Fibroblast of lung (primary cell): ENCODE results near the gene GOLGA7B.

ENCODE experiments used
- EZH2 ChIP-seq: IDR thresholded peaks from 2 replicates; pipeline ENCODE4 v1.5.1; 2012; ENCODE audit warnings: low read length, control low read depth, mild to moderate bottlenecking; ENCODE audit errors: missing control alignments
- TF ChIP-seq, protein P1 (sequence below), 2 donors: IDR thresholded peaks in 1 of 2; conservative IDR thresholded peaks in 1 of 2; 1 replicate in 1 of 2; 2 replicates in 1 of 2; pipeline ENCODE4 v1.5.1; 2011 to 2012; ENCODE audit warnings: low read length in 2 of 2, control low read depth in 1 of 2, inconsistent platforms in 1 of 2, low read depth in 1 of 2, mild to moderate bottlenecking in 1 of 2

GRCh38 chr10:97849103-97849686 lies 448 bp upstream of the GOLGA7B start:
- TF ChIP-seq, protein P1, sequence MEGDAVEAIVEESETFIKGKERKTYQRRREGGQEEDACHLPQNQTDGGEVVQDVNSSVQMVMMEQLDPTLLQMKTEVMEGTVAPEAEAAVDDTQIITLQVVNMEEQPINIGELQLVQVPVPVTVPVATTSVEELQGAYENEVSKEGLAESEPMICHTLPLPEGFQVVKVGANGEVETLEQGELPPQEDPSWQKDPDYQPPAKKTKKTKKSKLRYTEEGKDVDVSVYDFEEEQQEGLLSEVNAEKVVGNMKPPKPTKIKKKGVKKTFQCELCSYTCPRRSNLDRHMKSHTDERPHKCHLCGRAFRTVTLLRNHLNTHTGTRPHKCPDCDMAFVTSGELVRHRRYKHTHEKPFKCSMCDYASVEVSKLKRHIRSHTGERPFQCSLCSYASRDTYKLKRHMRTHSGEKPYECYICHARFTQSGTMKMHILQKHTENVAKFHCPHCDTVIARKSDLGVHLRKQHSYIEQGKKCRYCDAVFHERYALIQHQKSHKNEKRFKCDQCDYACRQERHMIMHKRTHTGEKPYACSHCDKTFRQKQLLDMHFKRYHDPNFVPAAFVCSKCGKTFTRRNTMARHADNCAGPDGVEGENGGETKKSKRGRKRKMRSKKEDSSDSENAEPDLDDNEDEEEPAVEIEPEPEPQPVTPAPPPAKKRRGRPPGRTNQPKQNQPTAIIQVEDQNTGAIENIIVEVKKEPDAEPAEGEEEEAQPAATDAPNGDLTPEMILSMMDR (conservative IDR thresholded peaks at IDR 0.05 in 1 of 2, IDR thresholded peaks at IDR 0.05 in 1 of 2; ENCODE audit: low read depth in 1 of 2, low read length in 2 of 2), result no peak
- no peak for TF ChIP-seq EZH2
